ENCODE data around the gene NGRN.
"Not testable (repeated sequence)": the region's sequence is repeated elsewhere in the genome, so short reads cannot be mapped to it uniquely, and the experiment has no call there.

The NGRN gene

DNA sequence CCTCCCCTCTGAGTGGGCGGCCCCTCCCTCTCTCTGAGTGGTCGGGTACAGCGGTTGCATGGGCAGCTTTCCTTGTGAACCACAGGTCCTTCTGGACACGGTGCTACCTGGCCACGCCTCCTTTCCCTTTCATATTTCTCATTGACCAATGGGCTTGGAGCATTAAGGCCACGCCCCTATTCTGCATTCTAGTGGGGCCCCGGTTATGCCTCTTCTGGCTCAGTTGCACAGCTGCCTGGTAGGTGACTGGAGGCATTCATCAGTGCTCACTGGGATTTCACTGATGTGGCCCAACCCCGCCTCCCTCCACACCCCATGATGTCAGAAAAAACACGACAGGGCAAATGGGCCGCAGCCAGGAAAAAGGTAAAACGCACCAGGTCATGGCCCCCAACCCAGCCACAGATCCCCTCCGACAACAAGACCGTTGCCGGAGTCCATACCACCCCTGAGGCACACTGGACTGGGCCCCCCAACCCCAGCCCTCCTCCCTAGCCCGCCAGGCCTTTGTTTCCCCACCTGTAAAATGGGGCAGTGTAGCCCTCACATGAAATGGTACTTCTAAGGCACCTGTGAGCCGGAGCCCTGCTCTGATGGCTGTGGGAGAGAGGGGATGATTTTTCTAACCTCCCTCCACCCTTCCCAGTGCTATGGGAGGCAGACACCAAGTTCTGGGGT is 26.3 kb downstream of the NGRN start:
- Histone ChIP-seq H4K20me1 (ENCODE audit: insufficient read depth, low read length) (no peaks in the 10 kb centered on the region), H3K4me2 (ENCODE audit: low read length) (peak overlapping the region; percentile 53; the same call in 1 of the 2 replicates), H3K27ac (ENCODE audit: low read depth, low read length, poor library complexity, severe bottlenecking) (no peak overlapping the region), H3K9me3 (ENCODE audit: low read length) (no peaks in the 10 kb centered on the region), H3K79me2 (ENCODE audit: insufficient read depth, low read length) (no peaks in the 10 kb centered on the region), H3K9me2 (ENCODE audit: low read depth, low read length) (no peaks in the 10 kb centered on the region), H3F3A (ENCODE audit: insufficient read depth, low read length) (no peaks in the 10 kb centered on the region), H3K4me1 (ENCODE audit: insufficient read depth, low read length, severe bottlenecking) (peaks cover 10% of the 10 kb centered on the region), H2AFZ (ENCODE audit: low read length) (no peak overlapping the region), H3K36me3 (ENCODE audit: insufficient read depth, low read length) (no peaks in the 10 kb centered on the region), H3K4me3 (ENCODE audit: low read depth, low read length, poor library complexity, severe bottlenecking) (no peak overlapping the region), H3K9ac (ENCODE audit: low read length) (no peak overlapping the region), H3K27me3 (ENCODE audit: insufficient read depth, low read length) (no peaks in the 10 kb centered on the region)
- TF ChIP-seq EZH2 (IDR thresholded peaks at IDR 0.05; ENCODE audit: borderline replicate concordance, low read length), result no peak
- TF ChIP-seq, protein P1, sequence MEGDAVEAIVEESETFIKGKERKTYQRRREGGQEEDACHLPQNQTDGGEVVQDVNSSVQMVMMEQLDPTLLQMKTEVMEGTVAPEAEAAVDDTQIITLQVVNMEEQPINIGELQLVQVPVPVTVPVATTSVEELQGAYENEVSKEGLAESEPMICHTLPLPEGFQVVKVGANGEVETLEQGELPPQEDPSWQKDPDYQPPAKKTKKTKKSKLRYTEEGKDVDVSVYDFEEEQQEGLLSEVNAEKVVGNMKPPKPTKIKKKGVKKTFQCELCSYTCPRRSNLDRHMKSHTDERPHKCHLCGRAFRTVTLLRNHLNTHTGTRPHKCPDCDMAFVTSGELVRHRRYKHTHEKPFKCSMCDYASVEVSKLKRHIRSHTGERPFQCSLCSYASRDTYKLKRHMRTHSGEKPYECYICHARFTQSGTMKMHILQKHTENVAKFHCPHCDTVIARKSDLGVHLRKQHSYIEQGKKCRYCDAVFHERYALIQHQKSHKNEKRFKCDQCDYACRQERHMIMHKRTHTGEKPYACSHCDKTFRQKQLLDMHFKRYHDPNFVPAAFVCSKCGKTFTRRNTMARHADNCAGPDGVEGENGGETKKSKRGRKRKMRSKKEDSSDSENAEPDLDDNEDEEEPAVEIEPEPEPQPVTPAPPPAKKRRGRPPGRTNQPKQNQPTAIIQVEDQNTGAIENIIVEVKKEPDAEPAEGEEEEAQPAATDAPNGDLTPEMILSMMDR (IDR thresholded peaks at IDR 0.05; ENCODE audit: low read length), result no peak

DNA sequence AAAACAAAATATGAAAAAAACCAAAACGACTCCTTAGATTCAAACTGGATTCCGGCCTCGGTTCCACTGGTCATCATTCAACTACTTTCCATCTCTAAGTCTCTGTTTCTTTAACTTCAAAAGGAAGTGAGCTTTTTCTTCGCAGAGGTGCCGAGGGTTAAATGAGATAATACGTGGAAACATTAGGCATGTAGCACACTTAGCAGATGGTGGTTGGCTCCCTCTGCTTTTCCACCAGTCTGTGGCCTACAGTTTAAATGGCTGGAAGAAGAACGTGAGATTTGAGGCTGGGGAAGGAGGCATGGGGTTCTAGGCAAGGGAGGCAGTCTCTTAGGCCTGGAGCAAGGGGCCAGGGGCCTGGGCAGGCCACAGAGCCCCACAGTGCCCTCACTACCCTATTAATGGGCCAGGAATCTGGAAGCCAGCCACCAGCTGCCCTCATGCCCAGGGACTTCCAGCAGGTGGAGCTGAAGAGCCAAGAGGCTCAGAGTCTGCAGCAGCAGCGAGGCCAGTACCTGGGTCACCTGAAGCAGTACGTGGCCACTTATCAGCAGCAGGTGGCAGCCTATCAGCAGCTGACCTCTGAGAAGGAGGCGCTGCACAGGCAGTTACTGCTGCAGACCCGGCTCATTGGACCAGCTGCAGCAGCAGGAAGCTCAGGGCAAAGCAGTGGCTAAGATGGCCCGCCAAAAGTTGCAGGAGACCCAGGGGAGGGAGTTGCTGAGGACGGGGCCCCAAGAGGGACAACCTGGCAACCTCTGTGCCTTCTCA is 27.8 kb downstream of the NGRN start:
- peaks cover 10% of the 10 kb centered on the region for H3K4me1 ChIP-seq (ENCODE audit: insufficient read depth, low read length, severe bottlenecking)
- H3K36me3 ChIP-seq (ENCODE audit: insufficient read depth, low read length); H3K9me2 ChIP-seq (ENCODE audit: low read depth, low read length); H3K9me3 ChIP-seq (ENCODE audit: low read length); H2AFZ ChIP-seq (ENCODE audit: low read length); H3K4me2 ChIP-seq (ENCODE audit: low read length); H3K79me2 ChIP-seq (ENCODE audit: insufficient read depth, low read length); H3K27ac ChIP-seq (ENCODE audit: low read depth, low read length, poor library complexity, severe bottlenecking); H3K4me3 ChIP-seq (ENCODE audit: low read depth, low read length, poor library complexity, severe bottlenecking); H3K27me3 ChIP-seq (ENCODE audit: insufficient read depth, low read length); H4K20me1 ChIP-seq (ENCODE audit: insufficient read depth, low read length); H3F3A ChIP-seq (ENCODE audit: insufficient read depth, low read length); H3K9ac ChIP-seq (ENCODE audit: low read length): not testable (repeated sequence)
- TF ChIP-seq, protein P1 (IDR thresholded peaks at IDR 0.05; ENCODE audit: low read length), result peak; percentile 76

DNA sequence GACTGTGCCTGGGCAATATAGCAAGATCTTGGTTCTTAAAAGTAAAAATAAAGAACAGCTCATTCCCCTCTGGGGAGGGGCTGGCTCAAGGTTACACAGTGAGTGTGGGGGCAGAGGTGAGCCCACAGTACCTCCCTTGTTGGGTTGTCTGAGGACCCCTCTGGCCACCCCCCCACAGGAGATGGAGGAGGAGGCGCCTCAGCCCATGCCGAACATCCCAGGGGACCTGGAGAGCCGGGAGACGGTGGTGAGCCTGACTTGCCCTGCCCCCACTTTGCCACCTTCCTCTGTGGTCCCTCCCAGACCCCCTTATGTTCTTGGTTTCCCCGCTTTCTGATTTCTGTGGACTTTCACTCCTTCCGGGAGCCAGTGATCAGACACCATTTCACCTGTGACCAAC is 28.7 kb downstream of the NGRN start:
- H3K27me3 ChIP-seq (ENCODE audit: insufficient read depth, low read length), result no peaks in the 10 kb centered on the region
- H3K4me2 ChIP-seq (ENCODE audit: low read length), result no peak overlapping the region
- H3K4me1 ChIP-seq (ENCODE audit: insufficient read depth, low read length, severe bottlenecking), result peaks cover 10% of the 10 kb centered on the region
- no peaks in the 10 kb centered on the region for H3K9me3 ChIP-seq (ENCODE audit: low read length)
- H3K27ac ChIP-seq (ENCODE audit: low read depth, low read length, poor library complexity, severe bottlenecking), result no peak overlapping the region
- no peaks in the 10 kb centered on the region for H3K36me3 ChIP-seq (ENCODE audit: insufficient read depth, low read length)
- no peaks in the 10 kb centered on the region for H3K9me2 ChIP-seq (ENCODE audit: low read depth, low read length)
- H3K4me3 ChIP-seq (ENCODE audit: low read depth, low read length, poor library complexity, severe bottlenecking), result no peak overlapping the region
- no peak overlapping the region for H3K9ac ChIP-seq (ENCODE audit: low read length)
- H4K20me1 ChIP-seq (ENCODE audit: insufficient read depth, low read length), result no peaks in the 10 kb centered on the region
- no peak overlapping the region for H2AFZ ChIP-seq (ENCODE audit: low read length)
- H3K79me2 ChIP-seq (ENCODE audit: insufficient read depth, low read length), result no peaks in the 10 kb centered on the region
- TF ChIP-seq EZH2 (IDR thresholded peaks at IDR 0.05; ENCODE audit: borderline replicate concordance, low read length), result no peak
- TF ChIP-seq, protein P1 (IDR thresholded peaks at IDR 0.05; ENCODE audit: low read length), result no peak
- no peaks in the 10 kb centered on the region for H3F3A ChIP-seq (ENCODE audit: insufficient read depth, low read length)

Measured in OCI-LY1 (cell line).